Large intestine (tissue), 3 donors: ENCODE data around the gene MAP4K2. TPM values are rescaled to one million over a fixed set of nuclear protein-coding genes. Genes with fewer than 3 reads are reported as not detected.

Experiments used
- DNase-seq, 2 donors: peaks; one replicate each; pipeline versions ENCODE4 v3.0.0 to v3.0.0-alpha.2; 2013
- H3K27ac ChIP-seq: one replicate; pipeline ENCODE4 v1.5.1; 2013; ENCODE audit warnings: low read length
- H3K27me3 ChIP-seq: 2 replicates; pipeline ENCODE4 v1.6.1; 2013; ENCODE audit warnings: low read length; ENCODE audit not compliant: control insufficient read depth, insufficient read depth
- H3K36me3 ChIP-seq: 2 replicates; pipeline ENCODE4 v1.6.1; 2013; ENCODE audit warnings: low read length; ENCODE audit not compliant: control insufficient read depth, insufficient read depth
- H3K4me1 ChIP-seq: one replicate; pipeline ENCODE4 v1.6.1; 2013; ENCODE audit warnings: low read length; ENCODE audit not compliant: control insufficient read depth, insufficient read depth
- H3K4me3 ChIP-seq: one replicate; pipeline ENCODE4 v1.5.1; 2013; ENCODE audit warnings: low read length
- H3K9me3 ChIP-seq: one replicate; pipeline ENCODE4 v1.6.1; 2013; ENCODE audit warnings: mild to moderate bottlenecking, low read depth, low read length, moderate library complexity; ENCODE audit not compliant: control insufficient read depth
- WGBS: methylation state at CpG from one replicate; pipeline ENCODE4 v1.1.5; 2013; ENCODE audit warnings: low lambda C conversion rate; ENCODE audit not compliant: insufficient coverage; 5-methylcytosine and 5-hydroxymethylcytosine counted together
- polyA plus RNA-seq: library from polyadenylated mRNA; unstranded; fragments of 120-200 nt; gene quantifications from one replicate; pipeline ENCODE4 v1.2.1, GENCODE V29; 2013

Gene MAP4K2
- polyA plus RNA-seq, 1 donor, result 13.5 TPM

DNA sequence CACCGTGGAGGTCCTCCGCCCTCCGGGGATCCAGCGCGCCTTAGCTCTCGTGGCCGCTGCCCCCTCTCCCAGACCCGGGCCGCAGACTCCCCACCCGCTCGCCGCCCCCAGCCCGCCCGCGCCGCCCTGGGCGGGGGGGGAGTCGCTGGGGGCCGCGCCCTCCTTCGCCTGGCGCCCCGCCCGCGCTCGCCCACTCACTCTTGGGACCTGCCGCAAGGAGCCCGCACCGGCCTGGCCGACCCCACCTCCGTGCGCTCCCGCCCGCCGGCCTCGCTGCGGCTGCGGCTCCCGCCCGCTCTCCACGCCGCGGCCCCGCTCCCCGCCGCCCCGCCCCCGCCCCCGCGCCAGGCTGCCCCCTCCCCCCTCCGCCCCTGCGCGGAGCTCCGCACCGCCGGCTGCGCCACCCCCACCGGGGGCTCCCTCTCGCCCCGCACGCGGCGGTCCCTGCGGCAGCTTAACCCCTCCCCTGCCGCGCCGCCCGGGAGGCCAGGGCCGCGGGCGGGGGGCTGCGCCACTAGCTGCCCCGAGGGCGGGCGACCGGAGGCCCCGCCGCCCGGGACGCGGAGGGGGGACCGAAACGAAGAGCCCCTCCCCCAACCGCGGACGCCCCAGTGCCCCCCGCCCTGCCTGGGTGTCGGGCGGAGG is 58.3 kb downstream of the MAP4K2 start:
- no peak for DNase-seq
- WGBS, result no CpG with 5 or more reads among the region's 89 CpGs
- peaks cover 74% of the 10 kb centered on the region for H3K27me3 ChIP-seq
- H3K27ac ChIP-seq, result no peak overlapping the region
- H3K9me3 ChIP-seq, result peaks cover 12% of the 10 kb centered on the region
- H3K36me3 ChIP-seq, result no peaks in the 10 kb centered on the region
- H3K4me1 ChIP-seq, result peaks cover 36% of the 10 kb centered on the region
- peak overlapping the region; percentile 39 for H3K4me3 ChIP-seq

DNA sequence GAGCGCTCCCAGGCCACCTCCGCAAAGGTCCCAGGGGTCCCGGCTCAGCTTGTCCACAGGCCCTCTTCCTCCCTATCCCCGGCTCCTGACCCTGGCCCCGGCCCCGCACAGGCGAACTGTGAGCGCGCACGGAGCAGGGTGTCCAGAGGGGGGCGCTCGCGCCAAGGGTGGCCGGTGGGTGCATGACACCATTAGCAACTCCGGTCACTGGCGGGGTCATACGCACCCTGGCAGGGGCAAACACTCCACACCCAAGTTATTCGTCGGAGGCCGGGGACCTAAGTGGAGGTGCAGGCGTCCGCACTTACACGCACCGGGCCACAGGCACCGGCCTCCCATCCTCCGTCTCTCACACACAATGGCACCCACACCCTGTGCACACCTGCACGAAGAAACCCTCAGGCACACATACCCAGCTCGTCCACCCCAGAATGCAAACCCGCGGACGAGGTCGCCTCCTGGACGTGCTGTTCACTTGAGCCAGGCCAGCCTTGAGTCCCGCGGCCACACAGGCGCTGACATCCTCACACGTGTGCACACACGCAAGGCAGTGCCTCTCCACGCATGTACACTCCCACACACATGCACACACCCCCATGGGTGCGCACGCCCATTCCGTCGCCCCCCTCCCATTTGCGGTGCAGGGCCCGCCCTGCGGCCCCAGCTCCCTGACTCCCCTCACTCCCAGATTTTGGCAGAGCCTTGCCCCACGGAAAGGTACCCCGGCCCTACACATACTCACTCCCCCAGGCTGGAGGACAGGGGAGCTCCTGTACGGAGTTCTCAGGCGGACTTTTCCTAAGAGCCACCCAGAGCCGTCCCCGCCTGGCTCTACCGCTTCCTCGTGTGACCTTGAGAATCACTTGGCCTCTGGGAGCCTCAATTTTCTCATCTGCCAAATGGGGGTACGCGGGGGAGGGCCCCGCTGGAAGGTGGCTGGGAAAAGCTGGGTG is 59.1 kb downstream of the MAP4K2 start, which contains the start of gene RASGRP2:
Gene RASGRP2 (minus strand): TSS at position 552 of the 953 bp plus-strand sequence. CDS start 1,276 bp downstream, outside the sequence.
- H3K9me3 ChIP-seq, result peaks cover 12% of the 10 kb centered on the region
- WGBS, result no CpG with 5 or more reads among the region's 57 CpGs
- H3K27ac ChIP-seq, result no peak within 1 kb of the TSS
- peaks cover 36% of the 10 kb centered on the region for H3K4me1 ChIP-seq
- peaks cover 81% of the 10 kb centered on the region for H3K27me3 ChIP-seq
- DNase-seq, result peak in 1 of 2 donors; percentile 46
- H3K36me3 ChIP-seq, result no peaks in the 10 kb centered on the region
- H3K4me3 ChIP-seq, result peak within 1 kb of the TSS; percentile 39

DNA sequence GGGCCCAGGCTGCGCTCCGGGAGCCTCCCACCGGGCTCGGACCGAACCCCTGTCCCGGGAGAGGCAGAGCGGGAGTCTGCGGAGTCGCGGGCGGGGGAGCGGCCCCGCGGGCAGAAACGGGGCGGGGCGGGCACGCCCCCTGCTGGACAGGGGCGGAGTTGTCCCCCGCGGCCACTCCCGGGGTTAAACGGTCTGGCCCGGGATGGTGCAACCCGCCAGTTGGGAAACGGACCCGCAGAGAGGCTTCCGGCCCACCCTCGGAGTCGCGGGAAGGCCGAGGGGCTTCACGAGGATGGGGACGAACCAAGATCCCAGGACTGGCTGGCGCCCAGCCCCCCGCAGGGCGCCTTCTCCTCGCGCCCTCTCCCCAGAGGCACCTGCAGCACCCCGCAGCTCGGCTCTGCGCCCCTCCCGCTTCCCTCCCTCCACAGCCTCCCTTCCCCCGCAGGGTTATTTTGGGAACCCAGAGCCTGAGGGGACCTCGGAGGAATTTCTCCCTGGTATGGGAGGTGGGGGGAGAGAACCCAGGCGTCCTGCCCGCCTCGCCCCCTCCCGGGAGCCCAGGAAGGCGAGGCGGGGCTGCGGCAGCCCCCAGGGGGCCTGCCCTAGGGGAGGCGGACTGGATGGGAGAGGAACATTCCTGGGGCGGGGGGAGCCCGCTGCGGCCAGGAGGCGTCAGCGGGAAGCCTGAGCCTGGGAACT is 60.0 kb downstream of the MAP4K2 start:
- Histone ChIP-seq H3K36me3 (no peaks in the 10 kb centered on the region), H3K27ac (no peak overlapping the region), H3K27me3 (peaks cover 83% of the 10 kb centered on the region), H3K4me3 (peak overlapping the region; percentile 38), H3K4me1 (peaks cover 36% of the 10 kb centered on the region), H3K9me3 (peaks cover 12% of the 10 kb centered on the region)
- no CpG with 5 or more reads among the region's 58 CpGs for WGBS
- peak in 1 of 2 donors; percentile 64 for DNase-seq

DNA sequence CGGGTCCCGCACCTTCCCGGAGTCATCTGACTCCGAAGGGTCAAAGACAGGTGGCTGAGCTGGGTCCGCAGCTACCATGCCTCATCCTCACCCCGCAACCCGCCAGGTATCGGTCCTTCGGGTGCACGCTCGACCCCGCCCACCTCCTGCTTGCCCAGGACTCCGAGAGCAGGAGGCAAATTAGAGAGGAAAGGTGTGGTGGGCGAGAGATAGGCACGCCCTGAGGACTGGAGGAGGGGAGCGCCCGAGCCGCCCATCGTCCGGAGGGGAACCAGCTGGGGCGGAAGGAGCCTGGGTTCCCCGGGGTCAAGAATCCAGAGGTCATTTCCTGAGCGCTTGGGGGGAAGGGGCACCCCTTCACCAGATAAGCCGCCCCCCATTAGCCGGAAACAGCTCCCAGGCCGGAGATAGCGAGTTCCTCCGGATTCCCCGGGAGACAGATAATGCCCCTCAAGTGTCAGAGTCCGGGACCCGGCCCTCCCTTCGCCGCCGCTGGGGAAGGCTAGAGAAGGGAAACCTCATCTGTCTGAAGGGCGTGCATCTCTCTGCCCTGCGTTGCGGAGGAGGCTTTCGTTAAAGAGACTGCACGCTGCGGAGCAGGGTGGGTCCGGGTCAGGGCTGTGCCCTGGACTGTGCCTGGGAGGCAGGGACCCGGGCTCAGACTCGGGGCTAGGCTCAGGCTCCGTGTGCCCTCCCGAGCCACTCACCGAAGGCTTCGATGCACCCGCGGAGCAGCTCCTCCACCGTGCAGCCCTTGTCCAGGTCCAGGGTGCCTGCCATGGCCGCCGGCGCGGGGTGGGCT is 60.7 kb downstream of the MAP4K2 start:
- H3K9me3 ChIP-seq, result peaks cover 12% of the 10 kb centered on the region
- H3K4me1 ChIP-seq, result peaks cover 36% of the 10 kb centered on the region
- DNase-seq, result peak in 1 of 2 donors; percentile 84
- peaks cover 80% of the 10 kb centered on the region for H3K27me3 ChIP-seq
- peak overlapping the region; percentile 38 for H3K4me3 ChIP-seq
- no CpG with 5 or more reads among the region's 54 CpGs for WGBS
- no peaks in the 10 kb centered on the region for H3K36me3 ChIP-seq
- H3K27ac ChIP-seq, result no peak overlapping the region

DNA sequence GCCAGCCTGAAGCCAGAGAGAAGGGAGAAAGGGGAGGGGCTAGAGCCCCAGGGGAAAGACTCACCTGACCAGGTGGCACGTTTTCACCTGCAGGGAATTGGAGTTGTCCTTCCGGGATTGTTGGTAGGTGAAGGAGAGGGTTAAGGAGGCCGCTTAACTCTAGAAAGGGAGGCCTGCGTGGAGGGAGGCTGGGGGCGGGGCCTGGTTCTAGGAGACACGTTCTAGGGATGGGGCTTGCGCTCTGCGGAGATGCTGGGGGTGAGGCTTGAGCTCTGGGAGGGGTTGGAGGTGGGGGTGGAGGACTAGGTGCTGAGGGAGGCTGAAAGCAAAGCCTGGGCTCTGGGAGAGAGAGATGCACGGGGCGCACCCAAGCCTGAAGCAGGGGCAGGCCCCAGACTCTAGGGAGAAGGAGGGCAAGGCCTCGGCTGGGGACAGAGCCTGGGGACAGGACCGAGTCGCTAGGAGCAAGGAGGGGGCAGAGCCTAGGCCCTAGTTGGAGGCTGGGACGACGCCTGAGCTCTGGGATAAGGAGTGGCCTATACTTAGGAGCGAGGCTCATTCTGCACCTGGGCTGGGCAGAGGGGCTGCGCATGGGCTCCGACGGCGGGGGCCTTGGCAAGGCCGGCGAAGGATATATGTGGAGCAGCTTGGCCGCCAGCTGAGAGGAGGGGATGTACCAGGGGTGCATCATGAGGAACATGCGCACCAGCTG is 61.5 kb downstream of the MAP4K2 start:
- Histone ChIP-seq H3K9me3 (peaks cover 12% of the 10 kb centered on the region), H3K27me3 (peaks cover 72% of the 10 kb centered on the region), H3K4me3 (peak overlapping the region; percentile 38), H3K36me3 (no peaks in the 10 kb centered on the region), H3K27ac (no peak overlapping the region), H3K4me1 (peaks cover 36% of the 10 kb centered on the region)
- WGBS, result no CpG with 5 or more reads among the region's 24 CpGs
- DNase-seq, result peak in 1 of 2 donors; percentile 26

DNA sequence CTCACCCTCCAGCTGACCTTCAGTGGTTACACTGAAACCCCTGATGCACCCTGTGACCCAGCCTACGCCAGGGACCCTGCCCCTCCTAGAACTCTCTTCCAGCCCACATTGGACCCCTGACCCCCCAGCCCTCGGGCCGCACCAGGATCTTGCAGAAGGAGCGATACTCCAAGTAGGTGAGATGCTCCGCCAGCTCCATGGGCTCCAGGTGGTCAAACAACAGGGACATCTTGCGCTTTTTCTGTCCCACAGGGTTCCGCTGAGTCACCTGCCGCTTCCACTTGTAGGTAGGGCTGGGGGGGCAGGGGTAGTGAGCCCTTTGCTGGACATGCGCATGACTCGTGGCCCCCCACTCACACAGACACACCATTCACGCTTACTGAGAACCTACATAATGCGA is 63.1 kb downstream of the MAP4K2 start:
- Histone ChIP-seq H3K27me3 (peaks cover 55% of the 10 kb centered on the region), H3K27ac (no peak overlapping the region), H3K4me3 (no peak overlapping the region), H3K4me1 (peaks cover 28% of the 10 kb centered on the region), H3K9me3 (peaks cover 12% of the 10 kb centered on the region), H3K36me3 (no peaks in the 10 kb centered on the region)
- no peak for DNase-seq
- WGBS, result no CpG with 5 or more reads among the region's 12 CpGs

DNA sequence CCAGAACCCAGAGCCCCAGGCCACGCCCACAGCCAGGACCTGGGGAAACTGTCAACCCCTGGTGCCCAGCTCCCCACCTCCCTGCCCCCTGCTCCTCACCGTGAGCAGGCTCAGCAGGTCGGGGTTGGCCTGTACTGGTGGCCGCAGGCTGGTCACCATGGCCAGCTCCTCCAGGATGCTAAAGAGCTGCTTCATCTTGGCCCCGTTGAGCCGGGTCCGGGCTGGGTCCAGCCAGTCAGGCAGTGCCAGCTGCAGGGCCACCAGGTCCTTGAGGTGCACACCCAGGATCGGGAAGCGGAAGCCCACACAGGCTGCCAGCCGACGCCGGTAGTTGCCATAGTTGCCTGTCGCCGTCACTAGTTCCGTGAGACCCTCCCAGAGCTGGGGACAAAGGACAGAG is 66.4 kb downstream of the MAP4K2 start:
- Histone ChIP-seq H3K9me3 (no peaks in the 10 kb centered on the region), H3K4me1 (peaks cover 3% of the 10 kb centered on the region), H3K27me3 (peaks cover 28% of the 10 kb centered on the region), H3K4me3 (no peak overlapping the region), H3K36me3 (no peaks in the 10 kb centered on the region), H3K27ac (no peak overlapping the region)
- DNase-seq, result no peak
- no CpG with 5 or more reads among the region's 15 CpGs for WGBS

DNA sequence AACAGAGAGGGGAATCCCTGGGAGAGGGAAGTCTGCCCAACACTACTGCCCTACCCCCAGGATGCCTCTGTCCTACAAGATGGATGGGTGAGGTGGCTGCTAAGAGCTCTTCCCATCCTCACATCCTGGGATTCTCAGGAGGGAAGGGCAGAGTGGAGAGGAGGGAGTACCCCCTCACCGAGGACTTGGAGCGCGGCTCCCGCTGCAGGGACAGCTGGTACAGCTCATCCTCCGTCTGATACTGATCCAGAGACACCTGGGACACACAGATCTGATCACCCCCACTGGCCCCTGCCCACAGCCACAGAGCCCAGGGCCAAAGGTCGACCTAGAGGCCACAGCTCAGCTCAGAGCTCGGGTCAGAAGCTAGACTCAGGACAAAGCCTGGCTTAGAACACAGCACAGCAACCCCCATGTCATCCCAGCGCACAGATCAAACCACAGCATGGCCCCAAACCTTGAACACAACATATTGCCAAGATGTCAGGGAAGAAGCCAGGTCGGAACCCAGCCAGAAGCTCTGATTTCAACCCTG is 67.2 kb downstream of the MAP4K2 start:
- Histone ChIP-seq H3K27me3 (peaks cover 19% of the 10 kb centered on the region), H3K9me3 (no peaks in the 10 kb centered on the region), H3K36me3 (no peaks in the 10 kb centered on the region), H3K27ac (no peak overlapping the region), H3K4me3 (no peak overlapping the region), H3K4me1 (no peaks in the 10 kb centered on the region)
- no peak for DNase-seq
- no CpG with 5 or more reads among the region's 9 CpGs for WGBS
